Cardiac septum (tissue), 1 donor: ENCODE results near the gene SUN1. TPM values are rescaled to one million over a fixed set of nuclear protein-coding genes. Genes with fewer than 3 reads are reported as not detected.
"Not testable (repeated sequence)": the region's sequence is repeated elsewhere in the genome, so short reads cannot be mapped to it uniquely, and the experiment has no call there.

Experiments used
- DNase-seq: peaks from one replicate; pipeline ENCODE4 v3.0.0-alpha.2; 2020; ENCODE audit warnings: low spot score
- intact Hi-C: fragments of 100-400 bp; cut with DNase I; formaldehyde crosslinking; loops from one replicate; pipeline ENCODE4 v1.14.0; 2022
- total RNA-seq: library from RNA; stranded (reverse); fragmentation: NEBNext Ultra II Directional; extraction: Animal tissue kit (Norgen Biotek cat#: 25700); gene quantifications from one replicate; pipeline ENCODE4 v1.2.1, GENCODE V29; 2021
- donor health status: DM: no; HTN: no; CAD: no.

SUN1 gene
- total RNA-seq, 1 donor from 2014 or later: 153 TPM

DNA sequence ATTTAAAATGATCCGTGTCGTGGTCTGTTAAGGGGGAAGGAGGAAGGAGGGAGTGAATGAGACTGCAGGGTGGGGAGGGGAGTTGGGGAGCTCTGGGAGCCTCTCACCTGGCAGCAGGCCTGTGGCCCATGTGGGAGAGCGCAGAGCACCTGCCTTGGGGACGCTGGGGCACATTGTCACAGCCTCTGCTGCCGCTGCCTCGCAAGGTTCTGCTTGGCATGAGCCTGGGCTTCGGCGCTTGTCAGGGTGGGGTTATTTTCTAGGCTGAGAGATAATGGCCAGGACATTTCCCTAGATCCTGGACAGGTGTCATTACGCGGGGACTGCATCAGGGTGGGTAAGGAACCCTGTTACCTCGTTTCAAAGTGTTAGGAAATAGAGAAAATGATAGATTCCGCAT lies 2.2 kb upstream of the SUN1 start:
- no peak for DNase-seq
- intact Hi-C loops: no loop called here

DNA sequence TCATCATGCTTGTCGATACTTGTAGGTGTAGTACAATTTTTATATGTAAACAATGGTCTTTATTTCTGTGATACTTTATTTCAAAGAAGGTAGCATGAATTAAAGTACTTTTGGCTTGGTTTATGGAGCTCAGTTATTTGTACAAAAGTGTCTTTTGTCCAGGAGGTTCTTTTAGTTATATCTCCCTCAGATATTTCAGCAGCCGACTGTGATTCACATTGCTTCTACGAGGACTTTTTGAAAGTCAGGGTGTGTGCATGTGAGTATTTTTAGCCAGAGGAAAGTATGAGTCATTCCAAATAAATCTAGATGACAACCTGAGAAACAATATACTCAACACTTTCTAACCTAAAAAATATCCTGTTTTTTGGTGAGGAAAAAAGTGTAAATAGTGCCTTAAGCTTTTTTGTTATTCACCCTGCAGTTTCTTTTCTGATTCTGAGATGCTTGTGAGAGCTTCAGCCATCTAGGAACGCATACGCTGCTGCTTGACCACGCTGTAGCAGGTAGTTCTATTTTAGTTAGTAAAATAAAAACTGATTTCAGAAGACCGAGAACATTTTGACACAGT lies 595 bp upstream of the SUN1 start:
- intact Hi-C loops: no loop called here
- no peak for DNase-seq

DNA sequence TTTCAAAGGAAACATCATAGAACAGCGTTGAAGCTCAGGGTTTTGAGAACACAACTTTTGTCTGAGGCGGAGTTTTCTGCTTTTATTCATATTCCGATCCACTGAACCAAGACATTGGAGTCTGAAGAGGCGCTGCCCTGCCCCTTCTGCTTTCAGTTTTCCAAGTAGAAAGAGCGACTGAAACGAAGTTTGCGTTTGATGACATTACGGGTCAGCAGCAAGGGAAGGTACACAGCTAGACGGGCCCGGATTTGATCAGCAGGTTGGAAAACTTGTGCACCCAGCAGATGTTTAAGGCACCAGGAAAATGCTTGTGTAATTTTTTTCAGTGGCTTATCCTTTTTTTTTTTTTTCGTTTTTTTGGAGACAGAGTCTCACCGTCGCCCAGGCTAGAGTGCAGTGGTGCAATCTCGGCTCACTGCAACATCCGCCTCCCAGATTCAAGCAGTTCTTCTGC lies 720 bp downstream of the SUN1 start:
- no peak for DNase-seq
- intact Hi-C loops: no loop called here

DNA sequence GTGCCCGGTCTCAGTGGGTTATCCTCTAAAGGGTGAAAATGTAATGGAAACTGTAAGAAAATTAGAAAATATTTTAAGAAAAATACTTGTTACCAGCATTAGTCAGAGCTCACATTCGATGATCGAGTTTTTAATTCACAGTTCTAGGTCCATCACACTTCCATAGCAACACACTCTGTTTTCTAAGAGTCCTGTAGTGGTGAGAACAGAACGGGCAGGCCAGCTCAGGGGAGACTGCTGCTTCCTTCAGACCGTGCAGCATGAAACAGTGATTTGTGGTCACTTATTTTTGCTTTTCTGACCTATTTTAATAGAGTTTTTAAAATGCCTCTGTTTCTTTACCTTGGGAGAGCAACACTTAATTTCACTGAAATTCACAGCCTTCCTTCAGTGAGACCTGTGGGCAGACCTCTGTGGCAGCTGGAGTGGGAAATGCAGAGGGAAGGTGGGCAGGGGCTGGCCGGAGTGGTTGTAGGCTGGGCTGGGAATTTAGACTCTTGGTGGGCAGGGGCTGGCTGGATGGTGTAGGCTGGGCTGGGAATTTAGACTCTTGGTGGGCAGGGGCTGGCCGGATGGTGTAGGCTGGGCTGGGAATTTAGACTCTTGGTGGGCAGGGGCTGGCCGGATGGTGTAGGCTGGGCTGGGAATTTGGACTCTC lies 1.5 kb downstream of the SUN1 start:
- DNase-seq: no peak
- intact Hi-C loops: no loop called here

DNA sequence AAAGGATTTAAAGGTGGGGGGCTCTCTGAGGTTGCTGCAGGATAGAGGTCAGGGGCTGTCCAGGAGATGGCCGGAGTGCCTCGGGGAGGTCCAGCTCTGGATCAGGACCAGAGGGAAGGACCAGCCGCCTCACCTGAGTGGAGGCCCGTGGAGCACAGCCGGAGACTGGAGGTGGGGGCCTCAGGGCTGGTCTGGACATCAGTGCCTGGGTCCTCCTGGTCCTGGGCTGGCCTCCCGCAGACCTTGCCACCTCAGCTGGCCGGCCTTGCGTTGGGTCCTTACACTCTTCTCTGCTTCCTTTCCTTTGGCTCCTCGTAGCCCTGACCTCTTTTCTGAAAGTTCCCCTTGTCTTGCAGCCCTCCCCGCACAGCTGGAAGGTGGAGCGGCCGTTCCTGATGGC lies 2.0 kb downstream of the SUN1 start:
- intact Hi-C loops: no loop called here
- DNase-seq: no peak

DNA sequence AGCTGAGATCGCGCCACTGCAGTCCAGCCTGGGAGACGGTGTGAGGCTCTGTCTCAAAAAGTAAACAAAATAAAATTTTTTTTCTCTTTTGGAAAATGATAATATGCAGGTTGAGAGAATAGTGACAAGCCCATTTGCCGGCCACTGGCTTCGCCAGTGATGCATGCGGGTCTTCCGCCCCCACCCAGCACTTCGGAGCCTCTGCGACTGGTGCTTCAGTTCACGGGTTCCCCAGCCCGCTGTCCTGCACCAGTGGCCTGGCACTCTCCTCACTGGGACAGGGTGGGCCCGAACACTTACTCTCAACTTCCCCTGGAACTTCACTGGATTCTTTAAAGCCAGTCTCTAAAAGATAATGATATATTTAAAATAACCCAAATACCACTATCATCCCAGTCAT lies 2.7 kb downstream of the SUN1 start:
- intact Hi-C loops: loop anchor here (5.0 kb wide), 1 partner anchor 37 kb away; no protein-coding TSS in a partner anchor
- DNase-seq: no peak

DNA sequence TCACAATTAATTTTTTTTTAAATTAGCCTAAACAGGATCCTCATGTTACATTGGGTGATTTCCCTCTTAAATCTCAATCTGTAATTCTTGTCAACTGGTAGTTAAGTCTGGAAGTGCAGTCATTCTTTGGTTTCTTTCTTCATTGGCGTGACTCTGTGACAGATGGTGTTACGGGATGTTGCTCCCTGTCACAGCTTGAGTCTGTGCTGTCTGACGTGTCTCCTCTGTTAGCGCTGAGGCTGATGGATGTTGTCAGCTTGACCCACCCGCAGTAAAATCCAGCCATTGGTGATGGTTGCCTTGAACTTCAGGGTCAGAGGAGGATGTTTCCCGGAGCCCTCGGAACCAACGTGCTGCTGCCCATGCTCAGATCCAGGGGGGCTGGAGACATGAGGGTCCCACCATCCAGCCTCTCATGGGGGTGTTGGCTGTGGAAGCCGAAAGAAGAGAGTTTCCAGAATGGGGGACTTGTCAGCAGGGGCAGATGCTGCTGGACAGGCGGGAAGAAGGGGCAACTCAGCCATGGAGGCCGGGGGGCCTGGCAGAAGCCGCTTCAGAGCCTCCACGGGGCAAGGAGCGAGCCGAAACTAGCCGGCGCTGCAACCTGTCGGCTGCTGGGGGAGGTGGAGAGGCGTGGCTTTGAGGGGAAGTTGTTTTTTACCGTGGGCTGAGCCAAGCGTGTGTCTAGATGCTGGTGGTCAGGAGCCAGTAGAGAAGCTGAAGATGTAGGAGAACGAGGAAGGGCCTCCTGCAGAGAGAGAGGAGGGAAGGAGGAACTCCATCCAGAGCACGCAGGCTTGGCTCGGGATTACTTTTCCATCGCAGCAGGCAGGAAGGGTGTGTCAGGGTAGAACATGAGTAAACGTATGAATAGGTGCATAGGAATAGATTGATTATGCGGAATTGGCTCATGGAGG lies 3.5 kb downstream of the SUN1 start:
- DNase-seq: no peak
- intact Hi-C loops: loop anchor here (5.0 kb wide), 1 partner anchor 37 kb away; no protein-coding TSS in a partner anchor

DNA sequence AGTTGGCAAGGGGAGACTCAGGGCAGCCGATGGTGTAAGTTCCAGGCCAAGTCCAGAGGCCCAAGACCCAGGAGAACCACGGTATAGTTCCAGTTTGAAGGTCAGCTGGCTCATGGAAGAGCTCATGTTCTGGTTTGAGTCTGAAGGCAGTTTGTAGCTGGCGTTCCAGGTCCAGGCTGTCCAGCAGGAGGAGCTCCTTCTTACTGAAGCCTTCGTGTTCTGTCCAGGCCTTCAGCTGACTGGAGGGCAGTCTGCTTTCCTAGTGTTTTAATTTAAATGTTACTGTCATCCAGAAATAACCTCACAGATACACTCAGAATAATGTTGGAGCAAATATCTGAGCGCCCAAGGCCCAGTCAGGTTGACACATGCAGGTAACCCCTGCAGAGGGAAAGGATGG lies 4.2 kb downstream of the SUN1 start:
- intact Hi-C loops: loop anchor here (5.0 kb wide), 1 partner anchor 36 kb away; no protein-coding TSS in a partner anchor
- no peak for DNase-seq

DNA sequence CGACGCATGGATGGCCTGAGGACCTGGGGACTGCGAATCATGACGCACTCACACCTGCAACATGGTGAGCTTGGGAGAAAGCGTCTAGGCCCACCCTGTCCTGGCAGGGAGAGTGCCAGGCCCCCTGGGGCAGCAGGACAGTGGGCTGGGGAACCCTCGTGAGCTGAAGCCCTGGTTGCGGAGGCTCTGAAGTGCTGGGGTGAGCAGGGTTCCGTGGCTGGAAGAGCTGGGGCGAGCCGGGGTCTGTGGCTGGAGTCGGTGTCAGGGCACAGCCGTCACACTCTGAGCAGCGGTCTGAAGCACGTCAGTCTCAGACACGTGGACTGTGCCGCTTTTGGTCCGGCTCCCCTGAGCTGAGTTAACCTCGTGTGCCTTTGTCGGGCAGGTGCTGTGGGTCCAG lies 4.7 kb downstream of the SUN1 start:
- intact Hi-C loops: loop anchor here (5.0 kb wide), 1 partner anchor 35 kb away; no protein-coding TSS in a partner anchor
- DNase-seq: no peak

DNA sequence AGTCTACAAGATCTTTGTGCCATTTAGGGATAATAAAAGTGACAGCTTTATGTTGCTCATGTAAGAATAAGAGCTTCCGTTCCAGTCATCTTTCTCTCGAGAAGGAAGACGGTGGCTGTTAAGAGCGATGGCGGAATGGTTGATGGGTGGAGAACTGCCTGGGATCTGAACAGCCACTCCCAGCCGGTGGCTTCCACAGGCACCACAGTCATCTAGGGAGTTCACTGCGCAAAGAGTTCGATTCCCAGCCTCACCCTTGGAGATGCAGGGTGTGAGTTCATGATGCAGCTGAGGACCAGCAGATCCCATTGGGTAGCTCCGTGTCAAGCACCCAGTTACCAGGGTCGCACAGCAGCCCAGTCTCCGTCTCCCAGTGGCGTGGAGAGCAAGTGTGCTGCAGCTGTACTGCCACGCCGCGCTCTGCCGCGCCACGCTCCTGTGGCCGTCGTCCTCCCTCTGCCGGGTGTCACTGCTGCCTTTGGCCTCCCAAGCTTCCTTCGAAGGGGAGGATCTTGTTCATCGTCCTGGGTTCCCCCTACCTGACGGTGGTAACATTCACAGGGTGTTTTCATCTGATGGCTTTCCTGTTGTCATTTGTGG lies 7.8 kb downstream of the SUN1 start:
- intact Hi-C loops: no loop called here
- DNase-seq: no peak

DNA sequence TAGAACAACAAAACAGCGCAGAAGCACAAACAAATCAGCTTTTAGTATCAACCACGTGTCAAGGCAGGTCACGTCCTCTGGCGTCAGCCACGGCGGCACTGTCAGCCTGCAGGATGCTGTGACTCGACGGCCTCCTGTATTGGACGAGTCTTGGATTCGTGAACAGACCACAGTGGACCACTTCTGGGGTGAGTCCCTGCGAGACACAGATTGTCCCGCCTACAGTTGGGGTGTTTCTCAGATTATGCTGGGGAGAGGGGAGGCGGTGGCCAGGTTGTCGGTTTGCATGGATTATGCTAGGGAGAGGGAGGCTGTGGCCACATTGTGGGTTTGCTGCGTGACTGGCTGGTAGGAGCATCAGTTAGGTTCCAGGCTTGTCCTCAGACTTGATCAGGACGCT lies 9.7 kb downstream of the SUN1 start:
- no peak for DNase-seq
- intact Hi-C loops: no loop called here

DNA sequence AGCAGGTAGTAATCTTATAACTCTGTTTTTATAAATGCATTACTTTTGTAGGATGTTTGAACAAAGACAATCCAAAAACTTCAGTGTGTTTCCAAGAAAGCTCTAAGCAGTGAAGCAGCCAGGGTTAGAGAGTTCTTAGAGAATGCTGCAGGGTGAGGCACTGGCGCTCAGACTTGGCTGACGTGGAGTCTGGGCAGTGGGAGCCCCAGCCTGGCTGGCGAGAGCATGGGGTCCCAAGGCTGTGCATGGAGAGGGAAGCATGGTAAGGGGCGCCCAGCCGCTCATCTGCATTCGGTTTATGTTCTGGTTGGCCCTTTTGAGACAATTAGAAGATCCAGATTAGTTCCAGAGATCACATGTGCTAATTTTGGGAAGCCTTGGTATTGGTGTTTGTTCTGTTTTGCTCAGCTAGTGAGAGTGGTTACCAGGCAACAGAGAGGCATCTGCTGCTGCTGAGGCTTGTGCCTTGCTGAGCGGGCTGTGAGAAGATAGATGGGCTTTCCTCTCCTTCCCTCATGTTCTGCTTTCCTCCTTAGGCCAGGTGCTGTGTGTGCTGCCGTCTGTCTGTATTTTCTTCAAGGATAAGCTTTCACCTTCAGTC lies 10.3 kb downstream of the SUN1 start:
- DNase-seq: no peak
- intact Hi-C loops: no loop called here

DNA sequence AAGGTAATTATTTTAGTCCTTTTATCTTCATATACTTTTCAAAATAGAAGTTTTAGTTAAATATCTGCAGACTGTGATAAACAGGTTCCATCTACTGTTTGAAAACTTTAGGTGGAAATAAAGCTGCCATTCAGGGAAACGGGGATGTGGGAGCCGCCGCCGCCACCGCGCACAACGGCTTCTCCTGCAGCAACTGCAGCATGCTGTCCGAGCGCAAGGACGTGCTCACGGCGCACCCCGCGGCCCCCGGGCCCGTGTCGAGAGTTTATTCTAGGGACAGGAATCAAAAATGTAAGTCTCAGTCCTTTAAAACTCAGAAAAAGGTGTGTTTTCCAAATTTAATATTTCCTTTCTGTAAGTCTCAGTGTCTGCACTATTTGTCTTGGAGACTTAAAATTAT lies 11.0 kb downstream of the SUN1 start:
- DNase-seq: no peak
- intact Hi-C loops: no loop called here

DNA sequence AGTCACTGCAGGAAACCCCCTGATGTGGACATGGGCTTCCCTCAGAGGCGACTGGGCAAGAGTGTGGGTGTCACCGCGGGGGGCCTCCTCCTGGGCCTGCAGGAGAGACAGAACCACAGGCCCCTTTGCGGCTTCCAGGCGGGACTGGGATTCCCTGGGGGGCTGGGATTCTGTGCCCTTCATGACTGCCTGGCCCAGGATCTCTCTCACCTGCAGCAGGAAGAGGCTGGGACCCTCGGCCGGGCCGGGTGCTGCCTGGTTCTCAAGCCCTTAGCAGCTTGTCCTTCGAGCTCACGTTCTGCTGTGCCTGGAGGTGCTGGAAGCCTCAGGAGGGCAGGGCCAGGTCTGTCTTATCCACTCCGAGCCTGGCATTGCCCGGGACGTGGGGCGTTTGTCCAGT lies 11.8 kb downstream of the SUN1 start:
- intact Hi-C loops: no loop called here
- DNase-seq: no peak

DNA sequence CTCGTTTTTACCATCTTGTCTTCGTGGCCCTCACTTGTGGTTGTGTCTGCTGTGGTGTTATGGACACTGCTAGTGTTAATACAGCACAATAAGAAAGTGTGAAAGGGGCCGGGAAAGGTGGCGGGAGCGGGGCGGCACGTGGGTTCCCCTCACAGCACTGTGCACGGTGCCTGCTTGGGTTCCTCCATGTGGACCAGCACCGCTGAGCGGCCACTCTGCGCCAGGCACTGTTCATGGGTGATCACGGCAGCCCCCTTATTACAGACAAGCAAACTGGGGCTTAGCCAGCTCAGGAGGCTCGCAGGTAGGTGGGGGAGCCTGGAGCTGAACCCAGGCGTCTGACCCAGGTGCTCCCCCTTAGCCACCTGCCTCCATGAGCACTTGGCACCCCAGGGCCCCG lies 12.2 kb downstream of the SUN1 start:
- no peak for DNase-seq
- intact Hi-C loops: no loop called here

DNA sequence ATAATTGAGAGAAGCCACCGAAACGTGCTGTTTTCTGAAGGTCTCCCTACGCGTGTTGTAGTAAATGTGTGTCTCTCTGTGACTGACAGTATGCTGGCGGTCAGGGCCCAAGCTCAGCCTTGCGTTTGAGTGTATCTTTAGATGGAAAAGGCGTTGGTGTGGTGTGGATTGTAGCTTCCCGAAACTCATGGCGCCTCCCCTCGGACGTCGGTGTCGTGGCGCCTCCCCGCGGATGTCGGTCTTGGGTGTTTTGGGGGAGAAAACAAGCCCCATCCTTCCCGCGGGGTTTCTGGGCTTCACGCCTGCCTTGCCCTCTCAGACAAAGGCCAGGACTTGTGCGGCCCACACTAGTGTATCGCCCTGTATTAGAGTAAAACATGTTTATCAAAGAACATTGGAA lies 12.8 kb downstream of the SUN1 start:
- intact Hi-C loops: no loop called here
- no peak for DNase-seq

DNA sequence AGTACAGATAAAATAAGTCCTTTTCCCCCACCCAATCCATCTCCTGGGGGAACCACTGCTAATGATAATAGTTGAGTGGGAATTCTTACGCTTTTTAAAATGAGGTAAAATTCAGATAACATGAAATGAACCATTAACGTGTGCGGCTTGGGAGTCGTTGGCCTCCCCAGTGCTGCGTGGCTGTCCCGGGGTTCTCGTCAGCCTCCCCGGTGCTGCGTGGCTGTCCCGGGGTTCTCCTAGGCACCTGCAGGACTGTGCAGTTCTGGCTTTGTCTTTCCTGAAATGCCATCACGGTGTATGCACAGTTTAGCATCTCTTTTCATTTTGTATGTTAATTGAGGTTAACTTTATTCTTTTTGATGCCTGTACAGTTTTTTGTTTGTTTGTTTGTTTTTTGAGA lies 13.5 kb downstream of the SUN1 start:
- no peak for DNase-seq
- intact Hi-C loops: no loop called here

DNA sequence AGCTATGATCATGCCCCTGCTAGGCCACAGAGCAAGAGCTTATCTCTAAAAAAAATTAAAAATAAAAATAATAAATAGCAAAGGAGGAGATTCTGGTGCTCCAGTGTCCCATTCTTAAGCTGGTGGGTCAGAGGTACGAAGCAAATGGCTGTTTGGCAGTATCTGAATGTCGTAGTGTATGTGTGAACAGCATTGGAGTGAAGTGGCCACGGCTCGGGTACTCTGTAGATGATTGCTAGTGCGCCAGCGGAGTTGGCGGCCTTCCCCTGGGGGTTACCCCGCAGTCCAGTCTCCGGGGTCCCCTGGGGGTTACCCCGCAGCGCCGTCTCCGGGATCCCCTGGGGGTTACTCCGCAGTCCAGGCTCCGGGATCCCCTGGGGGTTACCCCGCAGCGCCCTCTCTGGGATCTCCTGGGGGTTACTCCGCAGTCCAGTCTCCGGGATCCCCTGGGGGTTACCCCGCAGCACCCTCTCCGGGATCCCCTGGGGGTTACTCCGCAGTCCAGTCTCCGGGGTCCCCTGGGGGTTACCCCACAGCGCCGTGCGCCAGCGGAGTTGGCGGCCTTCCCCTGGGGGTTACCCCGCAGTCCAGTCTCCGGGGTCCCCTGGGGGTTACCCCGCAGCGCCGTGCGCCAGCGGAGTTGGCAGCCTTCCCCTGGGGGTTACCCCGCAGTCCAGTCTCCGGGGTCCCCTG lies 14.8 kb downstream of the SUN1 start:
- DNase-seq, intact Hi-C loops: not testable (repeated sequence)

DNA sequence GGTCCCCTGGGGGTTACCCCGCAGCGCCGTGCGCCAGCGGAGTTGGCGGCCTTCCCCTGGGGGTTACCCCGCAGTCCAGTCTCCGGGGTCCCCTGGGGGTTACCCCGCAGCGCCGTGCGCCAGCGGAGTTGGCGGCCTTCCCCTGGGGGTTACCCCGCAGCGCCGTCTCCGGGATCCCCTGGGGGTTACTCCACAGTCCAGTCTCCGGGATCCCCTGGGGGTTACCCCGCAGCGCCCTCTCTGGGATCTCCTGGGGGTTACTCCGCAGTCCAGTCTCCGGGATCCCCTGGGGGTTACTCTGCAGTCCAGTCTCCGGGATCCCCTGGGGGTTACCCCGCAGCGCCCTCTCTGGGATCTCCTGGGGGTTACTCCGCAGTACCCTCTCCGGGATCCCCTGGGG lies 15.5 kb downstream of the SUN1 start:
- DNase-seq, intact Hi-C loops: not testable (repeated sequence)
